GM19438 (cell line): Measurements from ENCODE around the gene ATP5F1D.

Experiments
- ATAC-seq: cut with Tn5 transposase; IDR thresholded peaks from one replicate; pipeline ENCODE4 v1.9.1; 2021; ENCODE audit warnings: low read depth; ENCODE audit not compliant: unreplicated experiment

ATP5F1D gene

DNA sequence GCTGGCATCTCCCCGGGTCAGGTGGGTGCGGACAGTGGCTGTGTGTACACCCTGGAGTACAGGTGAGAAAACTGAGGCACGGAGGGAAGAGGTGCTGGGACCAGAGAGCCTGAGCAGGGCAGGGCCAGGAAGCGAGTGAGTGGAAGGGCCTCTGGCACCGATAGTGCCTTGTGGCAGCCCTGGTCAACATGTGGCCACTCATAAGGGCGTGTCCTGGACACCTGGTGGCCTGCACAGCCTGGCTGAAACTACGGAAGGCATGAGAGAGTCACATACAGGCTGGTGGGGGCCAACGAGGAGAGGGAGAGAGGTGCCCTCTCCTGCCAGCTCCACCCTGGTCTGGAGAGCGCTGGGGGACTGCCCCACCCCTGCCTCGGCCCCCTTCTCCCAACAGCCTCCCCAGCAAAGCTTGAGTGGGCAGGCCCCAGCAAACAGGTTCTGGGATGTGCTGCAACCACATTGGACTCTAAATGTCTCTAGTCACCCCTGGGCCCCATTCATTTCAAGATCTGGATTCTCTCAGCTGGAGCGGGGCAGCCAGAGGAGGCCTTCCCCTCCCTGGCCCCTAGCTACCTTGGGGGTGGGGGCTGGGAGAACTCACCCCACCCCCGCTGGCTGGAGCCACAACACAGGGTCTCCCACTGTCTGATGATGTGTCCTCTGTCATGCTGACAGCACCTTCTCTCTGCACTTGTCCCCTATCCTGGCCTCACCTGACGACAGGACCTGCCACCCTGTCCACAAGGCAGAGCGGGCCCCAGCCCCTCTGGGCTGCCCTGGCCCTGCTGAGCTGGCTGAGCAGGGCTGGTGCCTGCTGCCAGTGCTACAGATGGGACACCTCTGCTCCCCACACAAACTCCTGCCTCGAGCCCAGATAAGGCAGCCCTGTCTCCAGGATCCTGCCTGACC is 9.6 kb upstream of the ATP5F1D start:
- ATAC-seq = no peak

DNA sequence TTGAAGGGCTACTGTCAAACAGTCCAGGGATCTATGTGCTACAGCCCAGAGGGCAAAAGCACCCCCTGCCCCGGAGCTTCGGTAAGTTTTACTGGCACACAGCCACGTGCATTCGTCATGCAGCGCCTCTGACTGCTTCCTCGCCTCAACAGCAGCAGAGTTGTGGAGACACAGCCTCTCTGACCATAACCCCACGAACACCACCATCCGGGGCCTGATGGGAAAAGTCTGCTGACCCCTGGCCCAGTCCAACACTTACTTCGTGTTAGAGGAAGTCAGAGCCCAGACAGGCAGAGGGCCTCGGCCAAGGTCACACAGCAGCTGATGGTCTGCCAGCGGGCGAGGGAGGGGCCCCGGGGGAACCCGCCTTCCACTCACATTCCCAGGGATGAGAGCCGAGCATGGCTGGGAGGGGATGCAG is 8.9 kb upstream of the ATP5F1D start:
- ATAC-seq = no peak

DNA sequence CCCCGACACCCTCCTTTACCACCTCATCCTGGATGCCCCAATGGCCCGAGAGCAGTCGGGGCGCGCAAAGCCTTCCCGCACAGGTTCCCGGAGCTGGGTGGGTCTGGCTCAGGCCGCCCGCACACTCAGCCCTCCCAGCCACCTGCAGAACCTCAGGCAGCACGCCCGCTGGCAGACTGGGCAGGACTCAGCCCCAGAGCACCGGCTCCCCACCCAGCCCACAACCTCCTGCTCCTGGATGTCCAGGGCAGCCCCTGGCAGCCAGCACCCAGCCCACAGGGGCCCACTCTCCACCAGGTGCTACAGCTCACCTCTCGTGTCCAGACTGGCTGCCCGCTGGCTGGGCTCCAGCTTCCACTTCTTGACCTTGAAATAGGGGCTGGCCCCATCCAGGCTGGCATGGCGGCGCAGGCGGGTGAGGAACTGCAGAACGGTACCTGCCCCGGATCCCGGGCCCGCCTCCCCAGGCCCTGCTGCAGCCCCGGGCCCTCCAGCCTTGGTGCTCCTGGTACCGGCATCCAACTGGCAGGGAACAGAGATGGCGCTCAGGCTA is 8.4 kb upstream of the ATP5F1D start:
- ATAC-seq = no peak

DNA sequence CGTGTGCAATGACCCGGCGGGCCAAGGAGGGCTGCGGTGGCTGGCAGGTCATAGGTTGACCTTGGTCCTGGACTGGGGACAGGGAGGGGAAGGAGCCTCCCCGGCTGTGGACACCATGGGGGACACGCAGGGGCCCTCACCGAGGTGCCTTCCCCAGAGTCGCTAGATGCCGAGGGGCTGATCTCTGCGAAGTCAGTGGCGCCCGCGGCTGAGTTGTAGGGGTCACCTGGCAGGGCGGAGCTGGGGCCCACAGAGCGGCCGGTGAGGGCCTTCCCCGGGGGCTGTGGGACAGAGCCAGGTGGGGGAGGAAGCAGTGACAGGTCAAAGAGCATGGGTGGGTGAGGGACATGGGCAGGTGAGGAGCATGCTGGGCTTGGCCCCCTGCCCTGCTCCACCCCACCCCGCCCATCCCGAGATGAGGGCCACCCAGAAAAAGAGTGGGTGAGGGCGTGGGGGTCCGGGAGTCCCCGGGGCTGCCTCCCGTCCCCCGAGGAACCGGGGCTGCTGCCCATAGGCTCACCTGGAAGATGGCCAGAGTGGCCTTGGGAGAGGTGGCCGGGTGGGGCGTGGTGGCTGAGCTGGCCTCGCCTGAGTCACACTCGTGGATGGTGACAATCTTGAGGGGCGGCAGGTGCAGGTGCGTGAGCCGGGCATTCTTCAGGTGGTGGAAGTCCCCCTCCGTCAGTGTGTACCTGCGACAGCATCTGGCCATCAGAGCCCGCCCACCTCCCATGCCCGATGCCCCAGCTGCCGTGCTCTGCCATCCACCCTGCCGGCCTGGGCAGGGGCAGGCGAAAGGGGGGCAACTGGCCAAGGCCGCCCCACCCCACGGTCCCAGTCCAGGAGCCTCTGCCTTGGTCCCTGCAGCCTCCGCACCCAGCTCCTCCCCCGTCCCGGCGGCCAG is 7.2 kb upstream of the ATP5F1D start:
- no peak for ATAC-seq

DNA sequence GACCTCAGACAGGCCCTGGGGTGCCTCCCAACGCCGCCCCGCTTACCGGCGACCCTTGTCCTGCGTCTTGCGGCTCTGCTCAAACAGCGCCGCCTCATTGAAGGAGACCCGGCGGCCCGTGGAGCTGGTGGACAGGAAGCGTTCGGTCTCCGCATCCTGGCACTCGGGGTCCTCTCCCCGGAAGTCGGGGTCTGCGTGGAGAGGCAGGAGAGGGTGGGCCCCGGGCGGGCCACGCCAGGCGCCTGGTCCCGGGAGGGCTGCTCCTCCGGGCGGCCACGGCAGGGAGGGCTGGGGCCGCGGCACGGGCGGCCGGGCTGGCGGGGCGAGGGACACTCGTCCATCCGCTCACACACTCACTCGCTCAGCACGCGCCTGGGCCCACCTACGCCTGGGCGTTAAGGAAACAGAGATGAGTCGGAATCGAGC is 6.6 kb upstream of the ATP5F1D start:
- no peak for ATAC-seq

DNA sequence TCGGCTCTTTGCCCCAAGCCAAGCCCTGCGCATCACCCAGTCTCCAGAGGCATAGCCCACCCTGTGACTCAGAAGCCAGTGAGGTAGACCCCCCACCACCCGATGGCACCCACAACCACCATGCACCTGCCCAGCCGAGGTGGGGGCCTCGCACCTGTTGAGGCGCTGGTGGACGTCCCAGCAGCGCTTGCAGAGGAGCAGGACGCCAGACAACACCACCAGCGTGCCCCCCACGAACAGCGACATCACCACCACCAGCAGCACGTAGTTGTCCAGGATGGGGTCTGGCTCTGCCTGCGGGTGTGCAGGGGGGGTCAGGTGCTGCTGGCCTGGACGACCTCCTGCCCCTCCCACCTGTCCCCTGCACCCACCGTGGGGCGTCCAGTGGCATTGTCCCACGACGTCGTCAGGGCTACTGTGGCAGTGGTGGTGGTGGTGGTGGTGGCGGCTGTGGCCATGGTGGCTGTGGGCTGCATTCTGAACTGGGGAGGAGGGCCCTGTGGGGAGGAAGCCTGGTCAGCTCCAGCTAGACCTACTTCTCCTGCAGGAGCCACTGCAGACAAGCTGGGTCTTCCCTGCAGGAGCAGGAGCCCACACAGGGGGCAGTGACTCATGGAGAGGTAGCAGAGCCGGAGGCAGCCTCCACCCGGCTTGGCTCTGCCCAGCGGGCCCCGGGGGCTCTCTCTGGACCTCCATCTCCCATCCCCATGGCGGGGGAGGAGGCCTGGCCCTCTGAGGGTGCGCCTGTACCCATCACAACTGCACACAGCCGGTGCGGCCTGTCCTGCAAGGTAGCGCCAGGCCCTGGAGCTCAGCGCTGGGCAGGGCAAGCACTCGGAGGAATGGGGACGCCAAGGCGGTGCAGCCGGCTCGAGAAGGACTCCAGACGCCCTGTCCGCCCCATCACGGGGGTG is 5.7 kb upstream of the ATP5F1D start:
- no peak for ATAC-seq

DNA sequence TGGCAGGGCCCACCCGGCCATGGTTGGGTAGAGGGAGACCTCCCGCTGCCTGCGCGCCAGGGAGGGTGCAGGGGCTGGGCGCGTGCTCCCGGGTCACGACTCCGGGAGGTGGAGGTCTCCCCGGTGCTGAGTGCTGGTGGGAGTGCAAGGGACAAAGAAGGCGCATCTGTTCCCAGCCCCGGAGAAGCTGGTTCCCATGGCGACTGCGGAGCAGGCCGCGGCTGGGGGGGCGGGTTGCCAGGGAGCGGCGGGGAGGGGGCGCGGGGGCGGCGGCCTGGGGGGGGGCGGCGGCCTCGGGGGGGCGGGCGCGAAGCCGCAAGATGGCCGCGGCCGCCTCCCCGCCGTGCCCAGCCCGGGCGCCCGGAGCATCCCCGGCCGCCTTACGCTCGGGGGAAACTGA is 5.0 kb upstream of the ATP5F1D start:
- no peak for ATAC-seq

DNA sequence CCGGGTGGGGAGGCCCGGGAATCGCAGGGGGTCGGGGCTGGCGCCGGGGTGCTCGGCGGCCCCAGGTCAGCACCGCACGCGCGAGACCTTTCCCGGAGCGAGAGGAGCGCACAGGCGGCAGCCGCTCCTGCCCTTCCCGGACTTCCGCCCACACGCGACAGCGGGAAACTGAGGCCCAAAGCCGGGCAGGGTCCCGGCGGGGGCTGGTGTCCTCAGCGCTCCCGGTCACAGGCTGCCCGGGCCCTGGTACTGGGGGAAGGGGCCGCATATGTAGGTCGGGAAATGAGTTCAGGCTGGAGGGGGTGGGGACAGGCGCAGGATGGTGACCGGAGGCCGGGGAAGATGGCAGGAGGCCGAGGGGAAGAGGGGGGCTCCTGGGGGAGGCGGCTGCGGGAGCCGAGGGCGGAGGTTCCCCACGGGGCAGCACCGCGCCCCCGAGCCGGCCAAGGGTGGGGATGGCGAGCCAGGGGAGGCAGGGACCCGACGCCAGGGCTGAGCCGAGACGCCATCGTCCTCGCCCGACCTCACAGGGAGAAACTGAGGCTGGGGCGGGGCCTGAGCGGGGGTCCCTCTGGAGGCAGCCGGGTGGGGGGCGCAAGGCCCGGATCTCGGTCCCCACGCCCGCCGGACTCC is 4.4 kb upstream of the ATP5F1D start:
- no peak for ATAC-seq

DNA sequence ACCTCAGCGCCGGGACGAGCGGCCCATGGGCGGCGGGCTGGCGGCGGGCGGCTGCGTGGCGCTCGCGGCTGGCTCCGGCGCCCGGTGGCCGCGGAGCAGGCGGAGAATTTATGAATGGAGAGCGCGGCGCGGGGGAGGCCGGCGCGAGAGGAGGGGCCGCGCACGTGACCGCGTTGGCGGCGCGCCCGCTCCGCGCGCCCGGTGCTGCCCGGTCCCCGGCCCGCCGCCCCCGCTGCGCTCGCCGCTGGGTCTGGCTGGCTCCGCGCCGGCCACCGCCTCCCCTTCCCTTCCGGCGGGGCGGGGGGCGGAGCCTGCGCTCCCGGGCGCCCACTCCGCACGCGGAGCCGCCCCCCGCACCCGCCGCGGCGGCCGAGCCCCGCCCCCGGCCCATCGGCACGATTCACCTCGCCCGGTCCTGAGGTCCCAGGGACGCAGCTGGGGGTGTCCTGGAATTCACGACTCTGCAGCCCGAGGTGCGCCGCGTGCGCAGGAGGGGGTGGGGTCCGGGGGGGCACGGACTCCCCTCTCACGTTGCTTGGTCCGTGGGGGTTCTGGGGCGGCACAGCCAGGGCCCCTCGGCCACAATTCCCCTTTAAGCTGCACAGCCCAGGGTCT is 3.7 kb upstream of the ATP5F1D start, which contains the start of gene CBARP:
TSS of gene CBARP (minus strand) at position 252 of the 615 bp plus-strand sequence. CDS start 1,905 bp downstream, outside the sequence.
- no peak for ATAC-seq

DNA sequence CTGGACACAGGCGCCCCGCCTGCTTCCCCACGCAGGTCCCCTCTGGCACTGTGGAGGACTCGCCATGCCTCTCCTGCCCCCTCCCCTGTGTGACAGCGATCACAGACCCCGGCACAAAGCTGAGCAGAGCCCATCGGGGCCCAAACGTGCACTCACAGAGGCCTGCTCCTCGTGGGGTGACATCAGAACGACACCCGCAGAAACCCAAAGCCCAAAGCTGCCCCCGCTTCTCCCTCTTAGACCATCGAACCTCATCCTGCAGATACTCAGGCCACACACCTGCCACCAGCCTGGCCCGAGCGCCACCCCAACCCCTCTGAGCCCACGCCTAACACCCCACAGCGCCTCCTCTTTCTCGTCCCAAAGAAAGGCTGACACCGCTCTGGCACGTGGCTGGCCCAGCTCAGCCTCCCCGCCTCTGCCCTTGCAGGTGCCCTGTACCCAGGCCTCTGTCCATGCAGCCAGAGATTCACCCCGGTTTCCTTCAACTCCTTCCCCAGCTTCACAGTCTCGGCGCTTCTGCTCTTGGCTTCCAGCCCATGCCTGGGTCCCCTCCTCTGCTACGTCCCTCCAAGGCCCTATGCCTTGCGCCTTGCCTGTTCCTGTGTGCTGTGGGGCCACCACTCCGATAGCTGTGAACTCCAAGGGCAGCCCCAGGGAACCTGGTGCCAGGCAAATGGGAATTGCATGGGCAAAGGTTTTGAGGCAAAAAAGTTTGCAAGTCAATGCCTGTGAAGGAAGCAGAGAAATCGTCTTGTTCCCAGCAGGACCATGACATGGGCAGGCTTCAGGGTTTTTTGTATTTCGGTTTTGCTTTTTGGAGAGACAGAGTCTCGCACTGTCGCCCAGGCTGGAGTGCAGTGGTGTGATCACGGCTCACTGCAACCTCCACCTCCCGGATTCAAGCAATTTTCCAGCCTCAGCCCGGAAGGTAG is 2.9 kb upstream of the ATP5F1D start:
- no peak for ATAC-seq

DNA sequence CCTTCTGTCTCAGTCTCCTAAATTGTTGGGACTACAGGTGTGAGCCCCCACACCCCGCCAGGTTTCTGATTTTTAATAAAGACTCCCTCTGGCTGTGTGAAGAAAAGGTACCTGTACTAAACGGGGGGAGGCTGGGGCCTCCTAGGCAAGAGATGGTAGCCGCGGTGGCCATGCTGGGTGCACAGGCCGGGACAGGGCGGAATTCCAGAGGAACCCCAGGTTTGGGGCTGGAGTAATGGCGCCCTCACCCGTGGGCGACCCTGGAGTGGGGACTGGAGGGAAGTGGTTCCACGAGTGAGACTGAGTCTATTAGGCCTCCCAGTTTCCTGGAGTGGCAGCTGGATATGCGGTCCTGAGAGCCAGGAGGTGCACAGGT is 2.1 kb upstream of the ATP5F1D start:
- ATAC-seq = no peak

DNA sequence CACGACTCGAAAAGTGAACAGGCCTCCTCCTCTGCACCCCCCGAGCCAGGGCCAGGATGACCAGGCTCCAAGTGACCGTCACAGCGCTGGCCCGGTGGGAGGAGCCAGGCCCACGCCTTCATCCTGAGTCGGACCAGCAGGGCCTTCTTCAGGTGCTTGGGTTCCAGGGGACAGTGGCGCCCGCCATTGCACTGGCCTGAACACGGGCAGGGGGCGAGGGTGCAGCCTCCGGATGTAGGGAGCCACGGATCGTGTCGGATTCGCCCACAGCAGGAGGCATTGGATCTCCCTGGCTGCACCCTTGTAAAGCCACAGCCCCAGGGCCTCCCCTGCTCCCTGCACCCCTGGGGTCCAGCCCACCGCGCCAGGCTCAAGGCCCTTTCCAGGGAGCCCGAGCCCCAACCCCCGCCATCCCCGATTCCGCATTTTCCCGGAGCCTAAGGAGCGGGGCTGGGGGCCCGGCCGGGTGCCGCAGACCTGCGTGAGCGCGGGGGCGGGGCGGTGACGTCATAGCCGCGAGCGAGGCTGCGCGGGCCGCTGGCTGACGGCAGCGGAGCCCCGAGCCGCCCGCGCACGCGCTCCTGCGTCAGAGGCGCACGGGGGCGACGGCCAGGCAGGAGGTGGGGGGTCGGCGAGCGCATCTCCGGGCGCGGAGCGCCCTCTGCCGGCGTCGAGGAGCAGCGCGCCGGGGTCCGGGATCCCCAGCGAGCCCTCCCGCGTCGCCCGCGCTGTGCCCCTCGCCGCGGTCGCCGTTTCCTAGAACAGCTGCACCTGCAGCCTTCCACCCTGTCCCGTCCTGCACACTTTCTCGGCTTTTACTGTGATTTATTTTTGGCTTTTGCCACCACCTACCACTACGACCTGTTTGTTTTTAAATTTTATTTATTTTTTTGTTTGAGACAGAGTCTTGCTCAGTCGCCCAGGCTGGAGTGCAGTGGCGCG is 1.5 kb upstream of the ATP5F1D start:
- ATAC-seq = no peak

DNA sequence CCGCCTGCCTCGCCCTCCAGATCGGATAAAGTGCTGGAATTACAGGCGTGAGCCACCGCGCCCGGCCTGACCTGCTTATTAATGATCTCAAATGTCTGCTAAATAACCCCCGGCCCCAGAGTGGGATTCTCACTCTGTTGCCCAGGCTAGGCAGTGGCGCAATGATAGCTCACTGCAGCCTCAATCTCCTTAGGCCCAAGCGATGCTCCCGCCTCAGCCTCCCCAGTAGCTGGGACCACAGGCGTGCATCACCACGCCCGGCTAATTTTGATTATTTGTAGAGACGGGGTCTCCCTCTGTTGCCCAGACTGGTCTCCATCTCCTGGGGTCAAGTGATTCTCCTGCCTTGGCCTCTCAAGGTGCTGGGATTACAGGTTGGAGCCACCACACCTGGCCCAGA is 626 bp upstream of the ATP5F1D start:
- ATAC-seq = no peak

DNA sequence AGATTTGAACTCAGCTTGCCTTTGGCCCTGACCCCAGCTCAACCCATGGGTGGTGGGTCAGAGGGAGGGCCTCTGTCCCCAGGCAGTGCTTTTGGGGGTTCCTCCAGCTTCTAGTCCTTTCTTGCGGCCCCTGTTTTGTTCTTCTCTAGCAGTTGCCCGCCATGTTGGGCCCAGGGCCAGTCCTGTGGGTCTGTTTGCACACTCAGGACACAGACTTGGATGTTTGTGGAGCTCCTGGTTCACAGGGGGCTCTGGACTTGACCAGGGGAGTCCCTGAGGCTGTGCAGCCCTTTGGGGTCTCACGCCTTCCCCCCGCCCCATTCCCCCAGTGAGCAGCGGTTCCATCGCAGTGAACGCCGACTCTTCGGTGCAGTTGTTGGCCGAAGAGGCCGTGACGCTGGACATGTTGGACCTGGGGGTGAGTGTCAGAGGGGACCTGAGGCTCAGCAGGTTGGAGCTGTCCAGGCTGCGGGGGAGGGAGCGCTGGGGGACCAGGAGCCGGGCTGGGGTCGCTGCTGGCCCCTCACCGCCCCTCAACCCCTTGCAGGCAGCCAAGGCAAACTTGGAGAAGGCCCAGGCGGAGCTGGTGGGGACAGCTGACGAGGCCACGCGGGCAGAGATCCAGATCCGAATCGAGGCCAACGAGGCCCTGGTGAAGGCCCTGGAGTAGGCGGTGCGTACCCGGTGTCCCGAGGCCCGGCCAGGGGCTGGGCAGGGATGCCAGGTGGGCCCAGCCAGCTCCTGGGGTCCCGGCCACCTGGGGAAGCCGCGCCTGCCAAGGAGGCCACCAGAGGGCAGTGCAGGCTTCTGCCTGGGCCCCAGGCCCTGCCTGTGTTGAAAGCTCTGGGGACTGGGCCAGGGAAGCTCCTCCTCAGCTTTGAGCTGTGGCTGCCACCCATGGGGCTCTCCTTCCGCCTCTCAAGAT is 2.5 kb downstream of the ATP5F1D start:
- ATAC-seq = no peak

DNA sequence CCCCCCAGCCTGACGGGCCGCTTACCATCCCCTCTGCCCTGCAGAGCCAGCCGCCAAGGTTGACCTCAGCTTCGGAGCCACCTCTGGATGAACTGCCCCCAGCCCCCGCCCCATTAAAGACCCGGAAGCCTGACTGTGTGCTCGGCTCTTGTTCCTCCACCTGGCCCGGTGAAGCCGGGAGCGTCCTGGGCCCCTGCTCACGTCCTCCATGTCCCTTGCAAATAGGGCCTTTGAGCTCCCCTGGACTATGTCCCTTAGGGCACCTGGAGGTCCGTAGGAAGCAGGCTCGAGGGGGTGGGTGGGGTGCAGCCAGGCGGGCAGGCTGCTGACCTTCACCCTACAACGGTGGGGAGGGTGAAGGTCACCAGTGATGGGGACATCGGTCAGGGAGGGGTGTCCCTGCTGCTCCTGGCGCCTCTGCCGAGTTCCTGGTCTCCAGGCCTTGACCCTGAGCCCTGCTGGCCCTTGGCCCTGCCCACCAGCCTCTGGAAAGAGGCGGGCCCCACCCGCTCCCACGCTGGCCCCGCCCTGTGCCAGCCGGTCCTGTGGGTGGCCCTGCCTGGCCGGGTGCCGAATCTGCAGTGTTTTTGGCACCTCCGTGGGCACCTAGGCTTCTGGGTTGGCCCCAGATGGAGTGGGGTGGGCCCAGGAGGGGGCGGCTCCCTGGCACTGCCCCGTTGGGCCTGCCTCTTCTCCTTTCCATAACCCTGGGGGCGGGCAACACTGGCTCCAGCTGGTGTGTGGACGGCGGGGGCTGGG is 3.3 kb downstream of the ATP5F1D start:
- no peak for ATAC-seq
